CD4-positive, alpha-beta T cell treated with Interleukin-12 subunit alpha and Interleukin-12 subunit beta, for 1 hour (primary cell): Measurements from ENCODE around the gene CNBD2.
"Not testable (repeated sequence)": the region's sequence is repeated elsewhere in the genome, so short reads cannot be mapped to it uniquely, and the experiment has no call there.

Experiments used
- DNase-seq: peaks from one replicate; pipeline ENCODE4 v3.0.0-alpha.2; 2020

The CNBD2 gene

GRCh38 chr20:35967979-35968640 is at the start of gene CNBD2:
Gene CNBD2 (plus strand): TSS chr20:35968590. CDS start chr20:35968763, 173 bp downstream.
- no peak for DNase-seq

- DNase-seq, result no peak
Observed at GRCh38 chr20:35920523-35920922, 47.9 kb upstream of the CNBD2 start.

- DNase-seq, result no peak
Observed at GRCh38 chr20:35929301-35929700, 39.1 kb upstream of the CNBD2 start.

GRCh38 chr20:35934050-35934449 is 34.3 kb upstream of the CNBD2 start:
- no peak for DNase-seq

- DNase-seq, result no peak
Observed at GRCh38 chr20:35939264-35939663, 29.1 kb upstream of the CNBD2 start.

- DNase-seq, result no peak
Observed at GRCh38 chr20:35941620-35942019, 26.8 kb upstream of the CNBD2 start.

GRCh38 chr20:35942243-35942642 is 26.1 kb upstream of the CNBD2 start:
- DNase-seq, result no peak

- peak; percentile 20 for DNase-seq
Observed at GRCh38 chr20:35947489-35947888, 20.9 kb upstream of the CNBD2 start.

- no peak for DNase-seq
Observed at GRCh38 chr20:35947907-35948306, 20.5 kb upstream of the CNBD2 start.

- DNase-seq, result no peak
Observed at GRCh38 chr20:35950093-35950492, 18.3 kb upstream of the CNBD2 start.

- not testable (repeated sequence) for DNase-seq
Observed at GRCh38 chr20:35952080-35952479, 16.3 kb upstream of the CNBD2 start.

- DNase-seq, result peak; percentile 16
Observed at GRCh38 chr20:35952480-35953386, 15.7 kb upstream of the CNBD2 start.

- DNase-seq, result peak; percentile 72
Observed at GRCh38 chr20:35953387-35954199, 14.8 kb upstream of the CNBD2 start.

GRCh38 chr20:35954200-35954906 is 14.0 kb upstream of the CNBD2 start, which contains the start of gene SCAND1:
Gene SCAND1 (minus strand): TSS chr20:35954502. CDS start chr20:35954284, 218 bp downstream.
- DNase-seq, result peak; percentile 97

GRCh38 chr20:35954907-35955251 is 13.5 kb upstream of the CNBD2 start:
- DNase-seq, result peak; percentile 52

GRCh38 chr20:35956616-35957015 is 11.8 kb upstream of the CNBD2 start:
- no peak for DNase-seq

- DNase-seq, result not testable (repeated sequence)
Observed at GRCh38 chr20:35959291-35959690, 9.1 kb upstream of the CNBD2 start.

GRCh38 chr20:35963878-35964277 is 4.5 kb upstream of the CNBD2 start:
- DNase-seq, result no peak

- no peak for DNase-seq
Observed at GRCh38 chr20:35968930-35969329, 540 bp downstream of the CNBD2 start.

GRCh38 chr20:35971981-35972380 is 3.6 kb downstream of the CNBD2 start:
- no peak for DNase-seq

GRCh38 chr20:35972462-35972861 is 4.1 kb downstream of the CNBD2 start:
- no peak for DNase-seq

GRCh38 chr20:35974256-35974655 is 5.9 kb downstream of the CNBD2 start:
- DNase-seq, result no peak
